ENCODE results near the gene NHSL2. TPM values are rescaled to one million over a fixed set of nuclear protein-coding genes. Genes with fewer than 3 reads are reported as not detected.

The NHSL2 gene
- total RNA-seq, 2 donors from 2014 or later = 1.6 to 2.9 TPM

DNA sequence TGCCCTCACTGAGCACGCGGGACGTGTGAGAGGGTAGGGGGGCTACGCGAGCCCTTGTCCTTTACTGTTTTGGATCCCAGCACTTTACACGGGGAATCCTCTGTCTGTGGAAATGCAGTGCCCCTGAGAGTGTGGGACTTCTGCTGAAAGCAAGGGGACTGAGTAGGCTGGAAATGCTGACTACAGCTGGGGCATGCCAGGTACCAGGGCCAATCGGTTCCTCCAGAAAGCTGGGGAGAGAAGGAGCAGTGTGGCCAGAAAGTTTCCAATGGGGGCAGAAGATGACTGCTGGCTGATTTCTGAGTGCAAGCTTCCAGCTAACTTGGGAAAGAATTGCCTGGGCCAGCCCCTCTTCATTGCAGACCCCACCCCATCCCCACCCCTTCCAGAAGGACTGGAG, 1.5 kb downstream of the NHSL2 start:
- ATAC-seq (no peak), DNase-seq (no peak)
- Histone ChIP-seq H3K36me3 (replicated peaks in 1 of 2; ENCODE audit: insufficient read depth in 1 of 2, low read depth in 2 of 2) (no peaks in the 10 kb centered on the region), H3K27ac (no peak overlapping the region), H3K4me3 (no peak overlapping the region), H3K27me3 (no peaks in the 10 kb centered on the region), H3K4me1 (no peaks in the 10 kb centered on the region), H3K9me3 (no peaks in the 10 kb centered on the region)
- intact Hi-C loops (cut with DNase I) = no loop called here
- 0 to 7% methylated on average over 1 to 2 of the region's 7 CpGs for WGBS, 2 donors
- TF ChIP-seq POLR2A (IDR thresholded peaks at IDR 0.05) = no peak
- TF ChIP-seq, protein P1, sequence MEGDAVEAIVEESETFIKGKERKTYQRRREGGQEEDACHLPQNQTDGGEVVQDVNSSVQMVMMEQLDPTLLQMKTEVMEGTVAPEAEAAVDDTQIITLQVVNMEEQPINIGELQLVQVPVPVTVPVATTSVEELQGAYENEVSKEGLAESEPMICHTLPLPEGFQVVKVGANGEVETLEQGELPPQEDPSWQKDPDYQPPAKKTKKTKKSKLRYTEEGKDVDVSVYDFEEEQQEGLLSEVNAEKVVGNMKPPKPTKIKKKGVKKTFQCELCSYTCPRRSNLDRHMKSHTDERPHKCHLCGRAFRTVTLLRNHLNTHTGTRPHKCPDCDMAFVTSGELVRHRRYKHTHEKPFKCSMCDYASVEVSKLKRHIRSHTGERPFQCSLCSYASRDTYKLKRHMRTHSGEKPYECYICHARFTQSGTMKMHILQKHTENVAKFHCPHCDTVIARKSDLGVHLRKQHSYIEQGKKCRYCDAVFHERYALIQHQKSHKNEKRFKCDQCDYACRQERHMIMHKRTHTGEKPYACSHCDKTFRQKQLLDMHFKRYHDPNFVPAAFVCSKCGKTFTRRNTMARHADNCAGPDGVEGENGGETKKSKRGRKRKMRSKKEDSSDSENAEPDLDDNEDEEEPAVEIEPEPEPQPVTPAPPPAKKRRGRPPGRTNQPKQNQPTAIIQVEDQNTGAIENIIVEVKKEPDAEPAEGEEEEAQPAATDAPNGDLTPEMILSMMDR (IDR thresholded peaks at IDR 0.05) = no peak

- TF ChIP-seq POLR2A (IDR thresholded peaks at IDR 0.05) = no peak
- TF ChIP-seq, protein P1 (IDR thresholded peaks at IDR 0.05) = no peak
- intact Hi-C loops (cut with DNase I) = no loop called here
- WGBS, 2 donors = 86% methylated on average over 6 of the region's 6 CpGs
- ATAC-seq (no peak), DNase-seq (no peak)
- no peaks in the 10 kb centered on the region for H3K36me3 ChIP-seq (replicated peaks in 1 of 2; ENCODE audit: insufficient read depth in 1 of 2, low read depth in 2 of 2)
- H3K27ac ChIP-seq = no peak overlapping the region
- no peaks in the 10 kb centered on the region for H3K27me3 ChIP-seq
- no peaks in the 10 kb centered on the region for H3K4me1 ChIP-seq
- no peak overlapping the region for H3K4me3 ChIP-seq
- no peaks in the 10 kb centered on the region for H3K9me3 ChIP-seq
Observed at GRCh38 chrX:71913156-71913950, 2.7 kb downstream of the NHSL2 start.

- H3K36me3 ChIP-seq (replicated peaks in 1 of 2; ENCODE audit: insufficient read depth in 1 of 2, low read depth in 2 of 2) = no peaks in the 10 kb centered on the region
- H3K27me3 ChIP-seq = no peaks in the 10 kb centered on the region
- intact Hi-C loops (cut with DNase I) = no loop called here
- no peaks in the 10 kb centered on the region for H3K4me1 ChIP-seq
- DNase-seq (no peak), ATAC-seq (no peak)
- no peak for TF ChIP-seq POLR2A (IDR thresholded peaks at IDR 0.05)
- TF ChIP-seq, protein P1 (IDR thresholded peaks at IDR 0.05) = no peak
- no peak overlapping the region for H3K27ac ChIP-seq
- H3K9me3 ChIP-seq = no peaks in the 10 kb centered on the region
- no peak overlapping the region for H3K4me3 ChIP-seq
- 72% methylated on average over 9 of the region's 9 CpGs for WGBS, 2 donors
Observed at GRCh38 chrX:71917621-71918343, 7.1 kb downstream of the NHSL2 start.

GRCh38 chrX:71919431-71919830, 8.8 kb downstream of the NHSL2 start:
- ATAC-seq = no peak
- intact Hi-C loops (cut with DNase I) = no loop called here
- TF ChIP-seq POLR2A (IDR thresholded peaks at IDR 0.05) = no peak
- TF ChIP-seq, protein P1 (IDR thresholded peaks at IDR 0.05) = no peak
- H3K9me3 ChIP-seq = no peaks in the 10 kb centered on the region
- H3K36me3 ChIP-seq (replicated peaks in 1 of 2; ENCODE audit: insufficient read depth in 1 of 2, low read depth in 2 of 2) = no peaks in the 10 kb centered on the region
- WGBS, 2 donors = 44 to 64% methylated on average over 4 to 5 of the region's 5 CpGs
- H3K27ac ChIP-seq = no peak overlapping the region
- no peaks in the 10 kb centered on the region for H3K27me3 ChIP-seq
- DNase-seq = no peak
- H3K4me3 ChIP-seq = no peak overlapping the region
- H3K4me1 ChIP-seq = no peaks in the 10 kb centered on the region

All from body of pancreas (tissue), 4 donors.